Activated T-cell treated with anti-CD3 and anti-CD28 coated beads, Interleukin-2, amount 50 U/mL, for 4 hours (primary cell): Measurements from ENCODE around the gene FCHSD1. TPM values are rescaled to one million over a fixed set of nuclear protein-coding genes. Genes with fewer than 3 reads are reported as not detected.

Source experiments
- ATAC-seq, 2 donors: fragments of 200-7000 bp; cut with Tn5 transposase; one replicate each; pipeline ENCODE4 v1.10.0; 2021
- DNase-seq: peaks from one replicate; pipeline ENCODE4 v3.0.0-alpha.2; 2020
- H3K27me3 Mint-ChIP-seq: one replicate; pipeline ENCODE4 v1.8.0; 2021; ENCODE audit warnings: low read depth, mixed read lengths
- H3K36me3 Mint-ChIP-seq: one replicate; pipeline ENCODE4 v1.8.0; 2022; ENCODE audit warnings: mixed read lengths; ENCODE audit not compliant: insufficient read depth
- H3K4me1 Mint-ChIP-seq: one replicate; pipeline ENCODE4 v1.8.0; 2021; ENCODE audit warnings: low read depth, mixed read lengths
- H3K4me3 Mint-ChIP-seq: one replicate; pipeline ENCODE4 v1.8.0; 2021; ENCODE audit warnings: mild to moderate bottlenecking, moderate library complexity, mixed read lengths
- H3K9me3 Mint-ChIP-seq: one replicate; pipeline ENCODE4 v1.8.0; 2021; ENCODE audit warnings: mixed read lengths
- total RNA-seq, 3 donors: library from RNA; stranded (reverse); gene quantifications; one replicate each; pipeline ENCODE4 v1.2.1, GENCODE V29; 2021

Gene FCHSD1
- total RNA-seq, 3 donors from 2014 or later = 20.5 to 29.7 (median 22.1) TPM

DNA sequence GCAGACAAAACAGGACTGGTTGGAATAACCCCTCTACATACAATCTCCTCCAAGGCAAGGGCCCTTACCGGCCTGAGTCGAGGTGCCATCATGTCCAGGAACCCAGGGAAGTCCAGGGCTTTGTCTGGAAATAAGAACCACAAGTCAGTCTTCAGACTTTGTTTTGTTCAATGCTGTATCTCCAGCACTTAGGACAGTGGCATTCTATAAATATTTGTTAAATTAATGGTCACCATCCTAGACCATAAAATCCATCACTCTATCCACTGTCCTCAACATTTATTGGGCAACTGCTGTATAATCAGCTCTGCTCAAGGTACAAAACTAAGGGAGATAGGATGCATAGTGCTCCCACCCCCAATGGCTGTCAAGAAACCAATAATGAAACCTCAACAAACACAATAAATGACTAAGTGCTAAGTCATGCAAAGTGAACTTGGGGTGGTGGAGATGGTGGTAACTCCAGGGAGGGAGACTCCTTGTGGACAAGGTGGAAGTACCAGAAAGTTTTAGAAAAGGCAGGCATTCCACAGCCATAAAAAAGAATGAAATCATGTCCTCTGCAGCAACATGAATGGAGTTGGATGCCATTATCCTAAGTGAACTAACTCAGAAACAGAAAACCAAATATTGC lies 9.5 kb downstream of the FCHSD1 start:
- Mint-ChIP-seq H3K4me1 (peaks cover 19% of the 10 kb centered on the region), H3K9me3 (no peaks in the 10 kb centered on the region), H3K4me3 (no peak overlapping the region), H3K27me3 (no peaks in the 10 kb centered on the region), H3K36me3 (peaks cover 23% of the 10 kb centered on the region)
- ATAC-seq (peak; percentile 56 to 60), DNase-seq (no peak)

DNA sequence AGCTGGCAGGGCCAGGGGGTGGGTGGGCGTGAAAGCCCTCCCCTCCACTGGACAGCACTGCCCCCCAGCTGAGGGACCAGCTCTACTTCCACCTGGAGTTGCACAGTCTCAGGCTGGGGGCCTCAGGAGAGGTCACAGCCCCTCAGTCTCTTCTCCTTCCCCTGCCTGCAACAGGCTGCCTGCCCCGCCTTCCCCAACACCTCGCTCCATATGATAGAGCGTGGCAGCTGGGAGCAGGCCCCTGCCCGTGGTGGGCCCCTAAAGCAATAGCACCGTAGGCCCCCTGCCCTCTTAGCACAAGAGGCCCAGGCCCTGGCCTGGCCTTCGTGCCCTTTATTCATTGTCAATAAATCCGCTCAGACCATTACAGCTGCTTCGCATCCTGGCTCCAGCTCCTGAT lies 10.5 kb downstream of the FCHSD1 start:
- Mint-ChIP-seq H3K27me3 (peaks cover 1% of the 10 kb centered on the region), H3K9me3 (no peaks in the 10 kb centered on the region), H3K4me1 (peaks cover 26% of the 10 kb centered on the region), H3K36me3 (peaks cover 15% of the 10 kb centered on the region), H3K4me3 (no peak overlapping the region)
- DNase-seq (no peak), ATAC-seq (no peak)

DNA sequence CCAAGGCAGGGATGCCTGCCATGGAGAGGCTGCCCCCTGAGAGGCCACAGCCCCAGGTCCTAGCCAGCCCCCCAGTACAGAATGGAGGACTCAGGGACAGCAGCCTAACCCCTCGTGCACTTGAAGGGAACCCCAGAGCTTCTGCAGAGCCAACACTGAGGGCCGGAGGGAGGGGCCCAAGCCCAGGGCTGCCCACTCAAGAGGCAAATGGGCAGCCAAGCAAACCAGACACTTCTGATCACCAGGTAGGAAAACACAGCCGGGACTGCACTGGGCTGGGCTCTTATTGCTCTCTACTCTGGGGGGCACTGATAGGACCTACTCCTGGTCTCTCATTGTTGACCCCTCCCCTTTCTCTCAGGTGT lies 11.2 kb downstream of the FCHSD1 start:
- peaks cover 11% of the 10 kb centered on the region for H3K36me3 Mint-ChIP-seq
- DNase-seq = no peak
- ATAC-seq = no peak
- H3K4me3 Mint-ChIP-seq = no peak overlapping the region
- H3K4me1 Mint-ChIP-seq = peaks cover 31% of the 10 kb centered on the region
- no peaks in the 10 kb centered on the region for H3K9me3 Mint-ChIP-seq
- H3K27me3 Mint-ChIP-seq = peaks cover 1% of the 10 kb centered on the region

DNA sequence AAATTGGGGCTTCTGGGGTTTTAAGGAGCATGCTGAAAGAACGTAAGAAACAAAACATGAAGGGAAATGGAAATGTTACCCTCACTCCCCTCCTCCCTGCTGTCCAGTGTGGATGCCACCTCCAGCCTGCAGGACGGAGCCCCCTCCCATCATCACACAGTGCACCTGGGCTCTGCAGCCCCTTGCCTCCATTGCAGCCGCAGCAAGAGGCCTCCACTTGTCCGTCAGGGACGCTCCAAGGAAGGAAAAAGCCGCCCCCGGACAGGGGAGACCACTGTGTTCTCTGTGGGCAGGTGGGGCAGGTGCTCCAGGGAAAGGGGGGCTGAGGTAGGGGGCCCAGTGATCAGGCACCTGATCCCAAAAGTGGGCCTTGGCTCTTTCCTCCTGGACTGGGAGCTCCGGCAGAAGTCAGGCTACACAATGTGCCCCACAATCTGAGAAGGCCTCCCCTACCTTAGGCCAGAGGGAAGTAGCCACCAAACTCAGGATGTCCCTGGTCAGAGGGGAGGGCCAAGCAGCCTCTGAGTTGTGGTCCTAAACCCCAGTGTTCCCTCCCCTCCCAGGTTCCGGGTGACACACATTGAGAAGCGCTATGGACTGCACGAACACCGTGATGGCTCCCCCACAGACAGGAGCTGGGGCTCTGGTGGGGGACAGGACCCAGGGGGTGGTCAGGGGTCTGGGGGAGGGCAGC lies 11.7 kb downstream of the FCHSD1 start:
- H3K4me3 Mint-ChIP-seq = no peak overlapping the region
- no peak for ATAC-seq

DNA sequence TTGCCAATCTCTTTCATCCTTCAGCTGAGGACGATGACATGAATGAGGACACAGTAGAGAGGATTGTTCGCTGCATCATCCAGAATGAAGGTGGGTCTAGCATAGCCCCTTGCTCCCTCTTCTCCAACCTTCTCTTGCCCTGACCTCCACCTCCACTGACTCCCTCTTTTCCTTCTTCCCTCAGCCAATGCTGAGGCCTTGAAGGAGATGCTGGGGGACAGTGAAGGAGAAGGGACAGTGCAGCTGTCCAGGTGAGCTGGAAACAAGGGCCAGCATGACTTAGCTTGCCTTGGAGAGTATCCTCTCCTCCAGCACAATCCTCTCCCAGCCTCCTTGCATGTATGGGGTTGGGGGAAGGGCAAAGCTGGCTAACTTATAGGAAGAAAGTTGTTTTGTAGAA lies 12.4 kb downstream of the FCHSD1 start:
- peak overlapping the region; percentile 92 for H3K4me3 Mint-ChIP-seq
- no peak for DNase-seq
- no peak for ATAC-seq
- H3K27me3 Mint-ChIP-seq = peaks cover 1% of the 10 kb centered on the region
- H3K9me3 Mint-ChIP-seq = no peaks in the 10 kb centered on the region
- H3K36me3 Mint-ChIP-seq = peaks cover 10% of the 10 kb centered on the region
- peaks cover 41% of the 10 kb centered on the region for H3K4me1 Mint-ChIP-seq

More for the DNA sequence above, 11.7 kb downstream of the FCHSD1 start:
- DNase-seq = no peak
- Mint-ChIP-seq H3K9me3 (no peaks in the 10 kb centered on the region), H3K27me3 (peaks cover 1% of the 10 kb centered on the region), H3K36me3 (peaks cover 7% of the 10 kb centered on the region), H3K4me1 (peaks cover 35% of the 10 kb centered on the region)

DNA sequence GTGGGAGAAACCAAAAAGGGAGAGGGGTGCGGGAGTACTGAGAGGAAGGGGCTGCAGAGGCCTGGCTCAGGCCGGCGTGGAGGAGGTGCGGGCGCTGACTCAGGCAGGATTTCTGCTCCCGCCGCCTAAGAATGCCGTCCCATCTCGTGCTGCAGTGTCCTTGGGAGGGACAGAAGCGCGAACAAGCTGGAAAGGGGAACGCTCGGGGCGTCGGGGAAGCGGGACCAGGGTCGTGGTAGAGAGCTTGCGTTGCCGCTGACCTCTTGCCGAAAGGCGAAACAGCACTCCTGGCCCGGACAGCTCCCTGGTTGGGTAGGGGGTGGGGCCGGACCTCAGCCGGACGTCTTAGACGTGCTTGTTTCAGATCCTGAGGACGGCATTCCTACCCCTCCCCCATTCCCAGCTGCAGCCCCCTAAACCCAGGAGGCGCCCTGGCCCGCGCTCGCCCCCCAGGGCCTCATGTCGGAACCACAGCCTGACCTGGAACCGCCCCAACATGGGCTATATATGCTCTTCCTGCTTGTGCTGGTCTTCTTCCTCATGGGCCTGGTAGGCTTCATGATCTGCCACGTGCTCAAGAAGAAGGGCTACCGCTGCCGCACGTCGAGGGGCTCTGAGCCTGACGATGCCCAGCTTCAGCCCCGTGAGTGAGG lies 13.3 kb downstream of the FCHSD1 start:
- no peaks in the 10 kb centered on the region for H3K9me3 Mint-ChIP-seq
- DNase-seq = peak; percentile 48
- peak; percentile 23 to 29 for ATAC-seq
- H3K27me3 Mint-ChIP-seq = peaks cover 1% of the 10 kb centered on the region
- peaks cover 43% of the 10 kb centered on the region for H3K4me1 Mint-ChIP-seq
- H3K4me3 Mint-ChIP-seq = peak overlapping the region; percentile 92
- peaks cover 13% of the 10 kb centered on the region for H3K36me3 Mint-ChIP-seq

DNA sequence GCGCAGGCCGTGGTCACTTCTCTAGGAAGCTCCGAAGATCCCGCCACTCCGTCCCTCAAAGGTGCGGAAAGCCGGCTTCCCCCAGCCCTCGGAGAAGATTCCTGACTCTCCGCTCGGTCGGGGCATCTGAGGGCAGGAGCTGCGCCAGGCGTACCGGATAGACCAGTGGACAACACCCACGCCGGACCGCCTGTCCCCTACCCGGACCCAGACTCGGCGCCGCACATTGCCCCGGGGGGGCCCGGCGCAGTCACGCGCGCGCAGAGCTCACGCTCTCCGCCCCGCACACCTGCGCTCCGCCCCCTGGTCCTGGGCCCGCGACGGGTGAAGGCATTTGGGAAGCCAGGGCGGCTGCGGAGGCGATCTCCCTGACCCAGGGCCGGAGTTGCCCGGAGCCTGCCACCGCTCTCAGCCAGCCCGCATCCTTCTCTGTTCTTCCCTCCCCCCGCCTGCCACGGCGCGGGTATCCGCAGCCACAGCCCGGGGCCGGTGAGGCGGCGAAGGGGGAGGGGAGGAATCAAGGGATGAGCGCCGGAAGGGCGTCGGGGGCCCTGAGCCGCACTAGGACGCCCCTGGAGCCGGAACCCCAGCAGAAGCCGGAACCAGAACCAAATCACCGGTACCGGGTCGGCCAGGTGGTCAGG lies 14.0 kb downstream of the FCHSD1 start:
- peaks cover 46% of the 10 kb centered on the region for H3K4me1 Mint-ChIP-seq
- no peaks in the 10 kb centered on the region for H3K9me3 Mint-ChIP-seq
- peak; percentile 41 for DNase-seq
- peaks cover 1% of the 10 kb centered on the region for H3K27me3 Mint-ChIP-seq
- peak; percentile 67 to 69 for ATAC-seq
- H3K4me3 Mint-ChIP-seq = peak overlapping the region; percentile 92
- H3K36me3 Mint-ChIP-seq = peaks cover 13% of the 10 kb centered on the region

DNA sequence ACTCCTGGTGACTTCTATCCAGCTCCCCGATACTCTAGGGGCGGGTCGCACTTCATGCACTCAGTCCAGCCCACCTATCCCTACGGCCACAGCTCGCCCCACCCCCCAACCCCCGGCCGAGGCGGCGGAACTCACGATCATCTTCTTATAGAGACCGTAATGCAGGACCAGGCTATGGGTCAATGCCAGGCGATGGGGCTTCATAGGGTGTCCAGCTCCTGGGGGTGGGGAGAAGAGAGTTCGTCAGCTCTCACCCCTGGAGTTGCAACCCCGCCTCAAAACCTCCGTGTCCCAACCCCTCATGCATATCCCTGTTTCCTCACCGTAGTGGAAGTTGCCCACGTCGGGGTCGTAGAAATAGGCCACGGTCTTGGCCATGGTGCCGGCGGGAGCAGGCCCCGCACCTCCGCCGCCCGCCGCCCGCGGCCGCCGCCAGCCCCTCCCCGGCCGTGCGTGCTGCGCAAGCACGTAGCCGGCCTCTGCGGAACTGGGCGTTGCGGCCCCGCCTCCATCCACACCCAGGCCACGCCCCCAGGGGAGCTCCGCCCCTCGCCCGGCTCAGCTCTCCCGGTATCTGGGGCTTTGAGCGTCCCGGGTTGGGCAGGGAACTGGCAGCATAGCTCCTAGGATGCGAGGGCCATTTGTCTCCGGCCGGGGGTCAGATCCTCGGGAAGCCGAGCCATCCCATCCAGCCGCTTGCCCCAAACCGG lies 14.7 kb downstream of the FCHSD1 start, which contains the start of the genes HDAC3 and RELL2:
TSS of gene HDAC3 (minus strand) at position 437 of the 710 bp plus-strand sequence. CDS start at position 378, 59 bp downstream.
TSS of gene RELL2 (plus strand) at position 585 of the 710 bp plus-strand sequence. CDS start 1,229 bp downstream, outside the sequence.
- ATAC-seq (peak; percentile 83 to 88), DNase-seq (peak; percentile 96)
- no peaks in the 10 kb centered on the region for H3K9me3 Mint-ChIP-seq
- peak within 1 kb of the TSS; percentile 92 for H3K4me3 Mint-ChIP-seq
- peaks cover 39% of the 10 kb centered on the region for H3K4me1 Mint-ChIP-seq
- H3K36me3 Mint-ChIP-seq = peaks cover 15% of the 10 kb centered on the region
- H3K27me3 Mint-ChIP-seq = peaks cover 1% of the 10 kb centered on the region

DNA sequence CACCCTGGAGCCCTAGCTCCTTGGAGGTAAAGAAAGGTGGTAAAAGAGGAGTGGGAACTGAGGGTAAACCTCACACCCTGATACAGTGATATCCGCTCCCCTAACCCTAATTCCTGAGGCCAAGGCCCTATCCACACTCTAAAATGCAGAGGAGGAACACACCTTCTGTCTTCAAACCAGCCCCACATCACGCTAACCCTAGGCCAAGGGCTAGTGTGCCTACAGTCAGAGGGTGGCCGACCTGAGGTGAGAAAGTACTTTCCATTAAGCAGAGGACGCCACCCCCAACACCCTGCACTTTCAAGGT lies 15.2 kb downstream of the FCHSD1 start:
- H3K9me3 Mint-ChIP-seq = no peaks in the 10 kb centered on the region
- H3K4me1 Mint-ChIP-seq = peaks cover 35% of the 10 kb centered on the region
- H3K4me3 Mint-ChIP-seq = peak overlapping the region; percentile 92
- DNase-seq (no peak), ATAC-seq (no peak)
- peaks cover 14% of the 10 kb centered on the region for H3K36me3 Mint-ChIP-seq
- H3K27me3 Mint-ChIP-seq = peaks cover 1% of the 10 kb centered on the region

DNA sequence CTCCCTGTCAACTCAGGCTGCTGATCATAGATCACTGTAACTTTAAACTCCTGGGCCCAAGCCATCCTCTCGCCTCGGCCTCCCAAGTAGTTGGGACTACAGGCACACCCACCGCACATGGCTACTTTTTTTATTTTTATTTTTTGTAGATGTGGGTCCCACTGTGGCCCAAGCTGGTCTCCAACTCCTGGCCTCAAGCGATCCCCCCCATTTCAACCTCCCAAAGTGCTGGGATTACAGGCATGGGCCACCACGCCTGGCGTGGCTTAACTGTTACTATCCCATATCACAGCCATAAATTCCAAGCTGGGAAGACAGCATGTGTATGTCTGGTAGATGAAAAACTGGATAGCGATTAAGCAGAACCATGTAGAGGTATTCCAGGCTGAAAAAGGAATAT lies 15.6 kb downstream of the FCHSD1 start:
- Mint-ChIP-seq H3K4me3 (peak overlapping the region; percentile 92), H3K27me3 (peaks cover 1% of the 10 kb centered on the region), H3K9me3 (no peaks in the 10 kb centered on the region), H3K4me1 (peaks cover 35% of the 10 kb centered on the region), H3K36me3 (peaks cover 10% of the 10 kb centered on the region)
- no peak for ATAC-seq
- no peak for DNase-seq

DNA sequence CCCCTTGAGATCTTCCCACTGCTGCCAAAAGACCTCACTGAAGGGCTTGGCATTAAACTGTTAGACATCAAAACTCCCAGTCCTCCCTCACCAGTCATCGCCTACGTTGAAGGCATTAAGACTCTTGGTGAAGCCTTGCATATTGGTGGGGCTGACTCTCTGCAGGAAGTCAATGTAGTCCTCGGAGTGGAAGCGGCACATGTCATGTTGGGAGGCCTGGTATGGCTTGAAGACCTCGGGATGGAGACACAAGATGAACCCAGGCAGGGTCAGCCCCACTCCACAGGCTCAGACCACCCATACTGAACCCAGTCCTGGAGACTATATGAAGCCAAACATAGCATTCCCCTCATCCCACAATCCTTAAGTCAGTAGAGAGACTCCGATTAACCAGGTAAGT lies 16.5 kb downstream of the FCHSD1 start:
- Mint-ChIP-seq H3K27me3 (peaks cover 1% of the 10 kb centered on the region), H3K4me3 (peak overlapping the region; percentile 92), H3K4me1 (peaks cover 35% of the 10 kb centered on the region), H3K9me3 (no peaks in the 10 kb centered on the region), H3K36me3 (peaks cover 11% of the 10 kb centered on the region)
- ATAC-seq (no peak), DNase-seq (no peak)

DNA sequence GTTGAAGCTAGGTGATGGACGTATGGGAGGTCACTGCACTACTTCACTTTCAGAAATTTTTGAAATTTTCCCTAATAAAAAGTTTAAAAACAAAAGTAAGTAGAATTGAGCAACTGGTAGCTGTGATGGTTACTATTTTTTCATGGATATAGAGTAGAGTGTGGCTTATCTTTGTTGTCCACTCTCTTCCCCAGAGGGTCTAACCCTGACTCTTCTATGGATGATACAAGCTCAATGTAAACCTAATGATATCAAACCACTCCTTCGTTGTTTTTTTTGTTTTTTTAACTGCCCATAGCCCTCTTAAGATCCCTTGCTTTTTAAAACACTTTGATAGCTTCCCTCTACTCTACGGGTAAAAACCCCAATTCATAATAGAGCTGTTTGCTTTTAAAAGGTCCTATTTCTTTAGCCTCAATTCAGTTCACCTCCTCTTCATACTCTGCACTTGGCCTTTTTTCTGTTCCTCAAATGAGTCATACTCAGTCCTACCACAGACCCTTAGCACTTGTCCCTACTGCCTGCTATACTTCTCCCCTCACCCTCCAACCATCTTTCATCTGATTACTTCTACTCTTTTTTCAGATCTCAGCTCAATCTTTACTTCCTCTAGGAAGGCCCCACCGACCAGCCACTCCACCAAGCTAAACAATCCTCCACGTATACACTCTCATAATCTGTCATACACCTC lies 17.2 kb downstream of the FCHSD1 start:
- DNase-seq = no peak
- ATAC-seq = no peak
- Mint-ChIP-seq H3K36me3 (peaks cover 13% of the 10 kb centered on the region), H3K4me1 (peaks cover 35% of the 10 kb centered on the region), H3K9me3 (no peaks in the 10 kb centered on the region), H3K4me3 (peak overlapping the region; percentile 4), H3K27me3 (peaks cover 1% of the 10 kb centered on the region)

DNA sequence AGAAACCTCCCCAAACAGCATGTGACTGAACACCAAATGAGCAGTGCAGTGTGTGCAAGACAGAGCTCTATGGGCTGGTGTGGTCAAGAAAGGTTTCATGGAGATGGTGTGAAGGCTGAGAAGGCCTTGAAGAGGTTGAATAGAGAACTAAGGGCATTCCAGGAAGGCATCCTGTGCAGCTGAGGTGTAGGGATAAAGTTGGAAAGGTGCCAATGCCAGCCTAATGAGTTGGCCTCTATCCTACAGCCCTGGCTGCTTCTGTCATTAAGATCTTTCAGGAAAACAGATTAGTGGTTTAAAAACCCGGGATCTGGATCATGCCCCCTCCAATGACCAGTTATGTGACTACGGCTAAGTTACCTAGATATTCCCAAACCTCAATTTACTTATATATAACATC lies 18.6 kb downstream of the FCHSD1 start:
- H3K9me3 Mint-ChIP-seq = no peaks in the 10 kb centered on the region
- DNase-seq = no peak
- no peak overlapping the region for H3K4me3 Mint-ChIP-seq

More for the DNA sequence above, 18.6 kb downstream of the FCHSD1 start:
- Mint-ChIP-seq H3K36me3 (peaks cover 26% of the 10 kb centered on the region), H3K27me3 (peaks cover 1% of the 10 kb centered on the region), H3K4me1 (peaks cover 29% of the 10 kb centered on the region)
- no peak for ATAC-seq
